Measurements from ENCODE around the gene GLIPR2. TPM values are rescaled to one million over a fixed set of nuclear protein-coding genes. Genes with fewer than 3 reads are reported as not detected.

GLIPR2 gene
- total RNA-seq, 2 experiments from 2014 or later, result 67.8 to 73.0 TPM

GRCh38 chr9:36204906-36205547, 68.5 kb downstream of the GLIPR2 start:
- CTCF ChIA-PET, result interaction anchor here (0.6 to 1.7 kb wide), 3 partner anchors 8 to 102 kb away, joined by 3 to 5 read pairs (median 3); partner anchors contain the start of gene CLTA
- Mint-ChIP-seq H3K27ac (no peak overlapping the region), H3K4me1 (ENCODE audit: low read depth) (peaks cover 51% of the 10 kb centered on the region), H3K27me3 (ENCODE audit: low read depth) (no peaks in the 10 kb centered on the region), H3K4me3 (no peak overlapping the region), H3K9me3 (ENCODE audit: insufficient read depth) (no peaks in the 10 kb centered on the region), H3K36me3 (ENCODE audit: low read depth) (peaks cover 79% of the 10 kb centered on the region)
- ATAC-seq (no peak), DNase-seq (no peak)
- POLR2A ChIA-PET, result interaction anchor here (0.5 to 2.1 kb wide), 3 partner anchors 14 to 253 kb away, joined by 3 to 9 read pairs (median 4); partner anchors contain the start of gene CLTA

GRCh38 chr9:36207016-36207415, 70.5 kb downstream of the GLIPR2 start:
- H3K4me3 Mint-ChIP-seq, result no peak overlapping the region
- DNase-seq, result no peak
- no peak for ATAC-seq
- H3K27ac Mint-ChIP-seq, result peak overlapping the region; percentile 28
- no peaks in the 10 kb centered on the region for H3K9me3 Mint-ChIP-seq (ENCODE audit: insufficient read depth)
- H3K4me1 Mint-ChIP-seq (ENCODE audit: low read depth), result peaks cover 54% of the 10 kb centered on the region
- CTCF ChIA-PET, result interaction anchor here (1.4 to 1.8 kb wide), 3 partner anchors 12 to 199 kb away, joined by 4 to 8 read pairs (median 8); partner anchors contain the start of gene CLTA
- no peaks in the 10 kb centered on the region for H3K27me3 Mint-ChIP-seq (ENCODE audit: low read depth)
- peaks cover 85% of the 10 kb centered on the region for H3K36me3 Mint-ChIP-seq (ENCODE audit: low read depth)
- POLR2A ChIA-PET, result interaction anchor here (2.1 kb wide), 1 partner anchor 16 kb away, joined by 9 read pairs; the partner anchor contains the start of gene CLTA

- Mint-ChIP-seq H3K4me3 (no peak overlapping the region), H3K36me3 (ENCODE audit: low read depth) (peaks cover 87% of the 10 kb centered on the region), H3K9me3 (ENCODE audit: insufficient read depth) (no peaks in the 10 kb centered on the region), H3K27me3 (ENCODE audit: low read depth) (no peaks in the 10 kb centered on the region), H3K4me1 (ENCODE audit: low read depth) (peaks cover 54% of the 10 kb centered on the region), H3K27ac (peak overlapping the region; percentile 78)
- DNase-seq, result no peak
- no peak for ATAC-seq
- POLR2A ChIA-PET, result interaction anchor here (0.6 to 2.1 kb wide), 2 partner anchors 17 to 28 kb away, joined by 3 to 9 read pairs; partner anchors contain the start of gene CLTA
- CTCF ChIA-PET, result interaction anchor here (1.4 to 1.8 kb wide), 4 partner anchors 11 to 199 kb away, joined by 4 to 8 read pairs (median 6); partner anchors contain the start of gene CLTA
Measured at GRCh38 chr9:36207546-36208012, 71.0 kb downstream of the GLIPR2 start.

GRCh38 chr9:36208521-36209253, 72.2 kb downstream of the GLIPR2 start:
- H3K4me1 Mint-ChIP-seq (ENCODE audit: low read depth), result peaks cover 64% of the 10 kb centered on the region
- ChIA-PET POLR2A (no interaction called here), CTCF (interaction anchor here (1.7 to 1.8 kb wide), 2 partner anchors 18 to 120 kb away, joined by 4 to 8 read pairs; partner anchors contain the start of gene CLTA)
- no peak overlapping the region for H3K4me3 Mint-ChIP-seq
- ATAC-seq, result no peak
- peak overlapping the region; percentile 74 for H3K27ac Mint-ChIP-seq
- no peaks in the 10 kb centered on the region for H3K9me3 Mint-ChIP-seq (ENCODE audit: insufficient read depth)
- no peak for DNase-seq
- peaks cover 90% of the 10 kb centered on the region for H3K36me3 Mint-ChIP-seq (ENCODE audit: low read depth)
- no peaks in the 10 kb centered on the region for H3K27me3 Mint-ChIP-seq (ENCODE audit: low read depth)

- Mint-ChIP-seq H3K4me1 (ENCODE audit: low read depth) (peaks cover 62% of the 10 kb centered on the region), H3K36me3 (ENCODE audit: low read depth) (peaks cover 84% of the 10 kb centered on the region), H3K9me3 (ENCODE audit: insufficient read depth) (no peaks in the 10 kb centered on the region), H3K27ac (peak overlapping the region; percentile 48), H3K4me3 (no peak overlapping the region), H3K27me3 (ENCODE audit: low read depth) (no peaks in the 10 kb centered on the region)
- ATAC-seq (no peak), DNase-seq (no peak)
- ChIA-PET POLR2A (no interaction called here), CTCF (interaction anchor here (1.8 kb wide), 1 partner anchor 20 kb away, joined by 7 read pairs; the partner anchor contains the start of gene CLTA)
Measured at GRCh38 chr9:36210722-36211121, 74.2 kb downstream of the GLIPR2 start.

- POLR2A ChIA-PET, result no interaction called here
- DNase-seq (no peak), ATAC-seq (no peak)
- Mint-ChIP-seq H3K4me1 (ENCODE audit: low read depth) (peaks cover 59% of the 10 kb centered on the region), H3K4me3 (no peak overlapping the region), H3K9me3 (ENCODE audit: insufficient read depth) (no peaks in the 10 kb centered on the region), H3K27ac (peak overlapping the region; percentile 3), H3K36me3 (ENCODE audit: low read depth) (peaks cover 81% of the 10 kb centered on the region), H3K27me3 (ENCODE audit: low read depth) (no peaks in the 10 kb centered on the region)
- CTCF ChIA-PET, result interaction anchor here (1.2 to 1.8 kb wide), 3 partner anchors 12 to 517 kb away, joined by 3 to 7 read pairs (median 4); partner anchors contain the start of gene CLTA
Measured at GRCh38 chr9:36211510-36211909, 75.0 kb downstream of the GLIPR2 start.

- H3K36me3 Mint-ChIP-seq (ENCODE audit: low read depth), result peaks cover 82% of the 10 kb centered on the region
- H3K27ac Mint-ChIP-seq, result no peak overlapping the region
- CTCF ChIA-PET, result interaction anchor here (0.7 to 2.2 kb wide), 5 partner anchors 9 to 515 kb away, joined by 3 to 12 read pairs (median 5); partner anchors contain the start of gene CLTA
- POLR2A ChIA-PET, result interaction anchor here (1.2 kb wide), 1 partner anchor 177 kb away, joined by 3 read pairs; the partner anchor contains the start of gene RECK
- H3K9me3 Mint-ChIP-seq (ENCODE audit: insufficient read depth), result no peaks in the 10 kb centered on the region
- H3K4me1 Mint-ChIP-seq (ENCODE audit: low read depth), result peaks cover 58% of the 10 kb centered on the region
- H3K27me3 Mint-ChIP-seq (ENCODE audit: low read depth), result no peaks in the 10 kb centered on the region
- no peak overlapping the region for H3K4me3 Mint-ChIP-seq
- ATAC-seq (no peak), DNase-seq (no peak)
Measured at GRCh38 chr9:36213387-36213786, 76.9 kb downstream of the GLIPR2 start.

Other genes starting within 250 kb of the GLIPR2 start
- gene HRCT1, start 230.5 kb upstream of the GLIPR2 start, total RNA-seq, result not detected
- not detected for gene SPAAR, start 227.2 kb upstream of the GLIPR2 start, total RNA-seq
- not detected for gene OR2S2, start 178.6 kb upstream of the GLIPR2 start, total RNA-seq
- gene RECK, start 99.8 kb upstream of the GLIPR2 start, total RNA-seq, result 1 to 10 TPM; 5.7 to 7.3 TPM
- under 1 TPM; 0.13 to 0.32 TPM for gene CCIN, start 32.7 kb downstream of the GLIPR2 start, total RNA-seq
- gene CLTA, start 54.2 kb downstream of the GLIPR2 start, total RNA-seq, result 100 to 1,000 TPM; 167 to 170 TPM
- 10 to 100 TPM; 15.2 to 16.1 TPM for gene GNE, start 121.7 kb downstream of the GLIPR2 start, total RNA-seq

Data from activated CD8-positive, alpha-beta T cell treated with anti-CD3 and anti-CD28 coated beads, Interleukin-2, amount 10 ng/mL, durations not matched to agents 7 days and 5 days (primary cell).